ENCODE results near the gene S100A6. TPM values are rescaled to one million over a fixed set of nuclear protein-coding genes. Genes with fewer than 3 reads are reported as not detected.

The S100A6 gene
- total and polyA plus RNA-seq, 2 donors (not counting 3 experiments of a cell fraction or from before 2014, with no cell fraction given), result 552 to 908 TPM

GRCh38 chr1:153556348-153556747, 20.6 kb upstream of the S100A6 start:
- Histone ChIP-seq H3K9me3 (replicated peaks; ENCODE audit: control insufficient read depth, insufficient read depth, low read length) (no peaks in the 10 kb centered on the region), H2AFZ (ENCODE audit: low read depth, low read length) (no peak overlapping the region), H3K4me3 (replicated peaks in 1 of 3; ENCODE audit: insufficient read depth in 1 of 3, low read depth in 1 of 3, low read length in 3 of 3) (no peak overlapping the region), H3K4me1 (ENCODE audit: control insufficient read depth, extremely low read depth, insufficient read depth, low read length) (peaks cover 6% of the 10 kb centered on the region), H3K27ac (ENCODE audit: insufficient read depth, low read depth, low read length) (no peak overlapping the region), H4K20me1 (replicated peaks; ENCODE audit: control insufficient read depth, extremely low read depth, insufficient read depth, low read length) (no peaks in the 10 kb centered on the region), H3K4me2 (ENCODE audit: insufficient read depth, low read length) (no peak overlapping the region), H3K79me2 (ENCODE audit: control insufficient read depth, insufficient read depth, low read length) (no peaks in the 10 kb centered on the region), H3K9ac (replicated peaks; ENCODE audit: extremely low read depth, insufficient read depth, low read length) (no peak overlapping the region), H3K9me1 (replicated peaks; ENCODE audit: control insufficient read depth, extremely low read depth, insufficient read depth, low read length) (no peaks in the 10 kb centered on the region), H3K36me3 (ENCODE audit: control insufficient read depth in 2 of 2, extremely low read depth in 1 of 2, insufficient read depth in 2 of 2, low read length in 2 of 2) (no peaks in the 10 kb centered on the region), H3K27me3 (ENCODE audit: control insufficient read depth in 2 of 2, insufficient read depth in 2 of 2, low read length in 2 of 2) (no peaks in the 10 kb centered on the region)
- ChIA-PET POLR2A (no interaction called here), CTCF (no interaction called here)
- TF ChIP-seq CTCF (IDR thresholded peaks at IDR 0.05; ENCODE audit: extremely low read depth in 1 of 2, insufficient read depth in 1 of 2, low read depth in 1 of 2, low read length in 2 of 2), result no peak
- TF ChIP-seq JUN (IDR thresholded peaks at IDR 0.05; ENCODE audit: borderline replicate concordance, insufficient read depth, insufficient read length, low read depth), result no peak
- TF ChIP-seq POLR2AphosphoS5 (IDR thresholded peaks at IDR 0.05; ENCODE audit: insufficient read depth, low read depth, low read length), result no peak
- TF ChIP-seq, protein P1, sequence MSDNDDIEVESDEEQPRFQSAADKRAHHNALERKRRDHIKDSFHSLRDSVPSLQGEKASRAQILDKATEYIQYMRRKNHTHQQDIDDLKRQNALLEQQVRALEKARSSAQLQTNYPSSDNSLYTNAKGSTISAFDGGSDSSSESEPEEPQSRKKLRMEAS (IDR thresholded peaks at IDR 0.05; ENCODE audit: insufficient read depth, insufficient read length), result no peak
- no peak for TF ChIP-seq GATA2 (IDR thresholded peaks at IDR 0.05; ENCODE audit: insufficient read depth, insufficient read length, low read depth, low read length)
- no peak for TF ChIP-seq POLR2A (IDR thresholded peaks at IDR 0.05; ENCODE audit: low read depth, low read length)
- no peak for TF ChIP-seq EZH2 (IDR thresholded peaks at IDR 0.05; ENCODE audit: borderline replicate concordance, low read depth, low read length, severe bottlenecking)
- TF ChIP-seq FOS (IDR thresholded peaks at IDR 0.05; ENCODE audit: borderline replicate concordance, insufficient read depth, low read length), result no peak
- TF ChIP-seq MYC (IDR thresholded peaks at IDR 0.05; ENCODE audit: low read depth, low read length), result no peak
- intact Hi-C loops (cut with micrococcal nuclease) (no loop called here), dilution Hi-C loops (cut with MboI; ENCODE audit: extremely low pct_ligation_motif_present, low sequenced_read_pairs) (no loop called here)
- no TSS peak for BruUV-seq (replicated peaks)
- DNase-seq (ENCODE audit: low read depth, low spot score), result no peak
- FAIRE-seq, result no peak
